Stimulated activated CD4-positive, alpha-beta T cell treated with anti-CD3 and anti-CD28 coated beads, Interleukin-1b, Interleukin-23, amount 100 ng/mL, for 48 hours (primary cell): Measurements from ENCODE around the gene ASTN2.

Source experiments
- DNase-seq: peaks from one replicate; pipeline ENCODE4 v3.0.0-alpha.2; 2020

ASTN2 gene

DNA sequence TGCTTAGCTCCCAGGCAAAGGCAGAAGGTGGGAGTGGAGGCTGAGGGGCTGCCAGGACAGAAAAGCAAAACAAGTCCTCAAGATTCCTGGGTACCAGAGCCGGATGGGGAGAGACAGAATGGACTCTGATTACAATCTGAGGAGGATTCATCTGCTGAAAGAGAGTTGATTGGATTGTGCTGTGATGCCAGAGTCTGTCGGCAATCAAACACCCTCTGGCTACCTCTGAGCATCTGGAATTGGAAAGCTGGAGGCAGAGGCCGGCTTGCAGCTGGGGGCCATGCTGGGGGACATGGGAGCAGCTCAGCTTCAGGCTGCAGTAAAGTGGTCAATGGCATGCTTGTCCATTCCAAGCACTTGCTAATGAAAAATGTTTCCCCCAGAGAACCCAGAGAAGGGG, 59.3 kb downstream of the ASTN2 start:
- DNase-seq: no peak

DNA sequence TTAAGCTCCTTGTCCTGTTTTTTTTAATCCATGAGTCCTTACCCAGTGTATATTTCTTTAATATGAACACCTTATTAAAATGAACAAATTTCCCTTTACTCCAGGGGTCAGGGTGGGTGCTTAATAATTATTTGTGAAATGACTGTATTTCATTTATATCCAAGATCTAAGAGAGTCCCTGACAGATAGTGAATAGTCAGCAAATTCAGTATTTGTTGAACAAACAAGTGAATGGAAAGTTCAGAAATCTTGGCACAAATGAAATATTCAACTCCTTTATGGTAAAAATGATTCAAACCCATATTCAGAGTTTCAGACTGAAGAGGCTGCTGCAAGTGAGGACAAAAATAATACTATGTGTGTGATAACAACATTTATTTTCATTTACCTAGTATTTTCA, 59.9 kb downstream of the ASTN2 start:
- DNase-seq: no peak

DNA sequence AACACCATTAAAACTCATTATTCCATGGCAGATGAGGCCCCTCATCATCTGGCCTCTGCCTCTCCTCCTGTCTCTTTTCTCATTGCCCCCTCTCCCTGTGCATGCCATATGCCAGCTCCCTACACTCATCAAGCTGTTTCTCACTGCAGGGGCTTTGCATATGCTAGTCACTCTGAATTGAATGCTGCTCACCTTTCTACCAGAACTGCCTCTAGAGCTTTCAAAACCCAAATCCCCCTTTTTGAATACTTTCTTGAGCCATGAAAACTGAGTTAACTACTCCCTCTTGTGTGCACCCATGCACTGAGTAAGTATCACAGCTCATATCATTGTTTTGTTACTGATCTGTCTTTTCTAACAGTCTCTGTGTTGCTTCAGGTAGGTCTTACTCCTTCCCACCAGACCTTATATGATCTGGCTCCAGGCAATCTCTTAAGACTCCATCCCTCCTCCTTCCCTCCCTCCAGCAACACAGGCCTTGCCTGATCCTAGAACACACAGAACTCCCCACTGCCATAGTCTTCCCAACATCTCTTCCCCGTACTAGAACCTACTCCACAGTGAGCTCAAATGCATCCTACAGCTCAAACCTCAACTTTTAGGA, 60.5 kb downstream of the ASTN2 start:
- DNase-seq: no peak

- DNase-seq: no peak
These were observed 69.8 kb downstream of the ASTN2 start for GRCh38 chr9:117344892-117345660.

- DNase-seq: no peak
These were observed 71.4 kb downstream of the ASTN2 start for GRCh38 chr9:117343427-117343826.

- DNase-seq: no peak
These were observed 73.7 kb downstream of the ASTN2 start for GRCh38 chr9:117341151-117341550.

- DNase-seq: no peak
These were observed 74.4 kb downstream of the ASTN2 start for GRCh38 chr9:117340422-117340821.

GRCh38 chr9:117335837-117336433, 78.9 kb downstream of the ASTN2 start:
- no peak for DNase-seq

GRCh38 chr9:117334101-117334500, 80.8 kb downstream of the ASTN2 start:
- no peak for DNase-seq

DNA sequence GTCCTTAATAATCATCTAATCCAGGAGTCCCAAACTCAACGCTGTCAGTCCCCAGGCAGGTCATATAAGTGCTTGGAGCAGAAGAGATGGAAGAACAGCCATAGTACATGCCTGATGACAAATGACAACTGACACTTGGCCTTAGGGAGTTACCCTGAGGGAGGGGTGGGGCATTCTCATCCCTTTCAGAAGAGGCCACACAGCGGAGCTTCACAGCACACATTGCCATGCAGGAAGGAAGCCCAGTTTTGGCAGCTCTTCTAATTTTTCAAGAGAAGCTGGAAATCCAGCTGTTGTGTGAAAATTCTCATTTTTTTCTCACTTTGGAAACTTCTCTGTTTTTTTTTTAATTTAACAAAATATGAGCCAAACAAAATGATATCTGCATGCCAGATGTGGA, 89.0 kb downstream of the ASTN2 start:
- DNase-seq: no peak

DNA sequence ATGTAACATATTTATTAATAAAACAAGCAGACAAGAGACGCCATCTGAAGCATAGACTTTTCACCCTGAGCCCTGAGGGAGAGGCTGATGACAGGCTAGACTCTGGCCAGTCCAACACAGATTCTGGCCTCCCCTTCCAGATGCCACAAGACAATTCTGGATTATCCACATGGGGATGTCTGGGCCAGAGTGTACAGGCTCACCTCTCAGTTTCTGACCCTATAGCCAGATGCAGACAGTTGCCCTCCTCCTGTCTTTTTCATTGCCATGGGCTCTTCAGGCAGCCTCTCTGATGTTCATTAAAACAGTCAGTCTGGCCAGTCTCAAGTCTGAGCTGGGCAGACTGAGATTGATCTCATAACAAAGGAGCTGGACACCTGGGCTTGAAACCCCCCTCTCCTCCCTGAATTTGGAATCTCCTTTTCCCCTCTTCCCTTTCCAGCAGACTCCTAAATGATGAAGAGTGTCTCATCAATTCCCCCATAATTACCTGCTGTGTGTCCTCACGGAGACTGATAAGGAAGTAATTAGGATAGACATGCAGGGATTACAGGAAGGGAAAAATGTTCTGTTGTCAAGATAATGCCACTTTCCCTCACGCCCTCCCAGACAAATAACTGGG, 89.6 kb downstream of the ASTN2 start:
- DNase-seq: no peak

- DNase-seq: no peak
These were observed 91.5 kb downstream of the ASTN2 start for GRCh38 chr9:117323390-117323789.

DNA sequence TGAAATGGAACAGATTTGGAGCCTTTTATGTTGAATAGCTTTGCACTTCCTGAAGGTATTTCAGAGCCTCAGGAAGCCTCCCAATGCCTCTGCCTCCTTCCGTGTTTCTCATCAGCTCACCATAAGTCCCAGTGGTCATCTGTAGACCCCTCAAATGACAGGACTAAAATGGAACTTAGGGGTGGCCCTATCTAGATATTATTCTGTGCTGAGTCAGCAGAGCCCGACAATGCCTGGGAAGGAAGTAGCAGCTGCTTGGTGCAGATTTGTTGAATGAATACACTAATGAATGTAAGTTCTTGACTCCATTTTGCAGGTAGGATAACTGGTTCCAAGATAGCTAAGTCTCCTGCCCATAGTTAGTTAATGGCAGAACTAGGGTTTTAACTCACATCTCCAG, 97.7 kb downstream of the ASTN2 start:
- no peak for DNase-seq

DNA sequence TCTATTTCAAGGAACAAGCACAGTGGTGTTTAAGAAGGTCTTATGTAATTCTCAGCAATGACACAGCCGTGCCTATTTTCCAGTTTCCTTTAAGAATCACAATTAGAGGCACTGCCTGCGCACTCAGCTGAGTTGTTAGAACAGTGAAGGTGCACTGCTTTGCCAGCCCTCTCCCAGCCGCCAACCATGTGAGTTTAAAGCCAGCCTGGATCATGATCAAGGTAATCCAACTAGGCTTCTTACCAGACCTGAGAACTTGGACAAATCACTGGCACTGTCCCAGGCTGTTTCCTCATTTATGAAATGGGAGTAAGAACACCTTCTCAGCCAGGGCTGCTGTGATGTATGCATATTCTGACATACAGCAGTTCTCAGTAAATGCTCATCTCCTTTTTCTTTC, 99.6 kb downstream of the ASTN2 start:
- DNase-seq: no peak

DNA sequence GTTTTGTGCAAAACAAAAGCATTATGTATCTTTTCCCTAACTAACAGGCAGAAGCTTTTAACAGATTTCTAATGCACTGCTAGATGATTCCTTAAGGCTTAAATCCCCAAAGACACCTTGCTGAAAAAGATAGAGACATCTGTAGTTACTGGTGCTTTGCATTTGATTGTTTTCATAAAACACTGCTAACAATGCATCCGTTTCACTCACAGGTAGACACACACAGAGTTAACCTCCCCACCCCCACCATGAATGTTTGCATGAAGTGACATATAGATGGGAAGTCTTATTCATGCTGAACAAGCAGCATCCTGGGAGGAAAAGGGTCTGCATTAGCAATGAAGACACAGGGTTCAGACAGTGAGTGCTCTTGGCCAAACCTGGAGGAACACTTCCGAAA, 100.9 kb downstream of the ASTN2 start:
- DNase-seq: no peak

DNA sequence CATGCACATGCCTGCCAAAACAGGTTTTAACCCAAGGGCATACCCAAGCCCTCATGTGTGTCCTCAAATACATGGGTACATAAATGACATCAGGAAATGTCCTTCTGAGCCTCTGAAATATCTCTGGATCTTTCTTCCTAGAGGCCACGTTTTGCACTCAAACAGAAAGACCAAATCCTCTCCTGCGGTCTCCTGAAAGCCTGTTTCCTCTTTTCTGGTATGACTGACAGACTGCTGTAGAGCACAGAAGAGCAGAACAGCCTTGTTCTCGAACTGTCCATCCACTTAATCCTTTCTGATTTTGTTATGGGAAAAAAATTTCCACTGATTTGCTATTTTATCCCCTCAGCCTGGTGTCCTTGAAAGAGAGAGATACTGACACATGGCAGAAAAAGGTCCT, 107.2 kb downstream of the ASTN2 start:
- DNase-seq: no peak

DNA sequence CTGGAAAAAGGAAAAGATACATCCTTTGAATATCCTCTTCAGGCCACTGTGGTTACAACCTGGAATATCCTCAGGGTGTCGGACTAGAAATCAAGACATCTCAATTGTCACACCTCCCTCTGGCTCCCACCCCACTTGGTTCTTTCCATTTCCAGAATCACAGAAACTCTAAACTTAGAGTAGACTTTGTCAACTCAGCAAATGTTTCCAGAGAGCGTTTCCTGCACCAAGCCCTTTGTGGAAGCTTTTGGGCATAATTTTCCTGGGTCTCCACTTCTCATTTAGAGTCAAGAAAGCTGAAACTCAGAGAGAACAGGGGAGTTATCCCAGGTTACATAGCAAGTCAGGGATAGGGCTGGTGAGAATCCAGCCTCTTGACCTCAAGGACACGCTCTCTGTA, 108.8 kb downstream of the ASTN2 start:
- DNase-seq: no peak

DNA sequence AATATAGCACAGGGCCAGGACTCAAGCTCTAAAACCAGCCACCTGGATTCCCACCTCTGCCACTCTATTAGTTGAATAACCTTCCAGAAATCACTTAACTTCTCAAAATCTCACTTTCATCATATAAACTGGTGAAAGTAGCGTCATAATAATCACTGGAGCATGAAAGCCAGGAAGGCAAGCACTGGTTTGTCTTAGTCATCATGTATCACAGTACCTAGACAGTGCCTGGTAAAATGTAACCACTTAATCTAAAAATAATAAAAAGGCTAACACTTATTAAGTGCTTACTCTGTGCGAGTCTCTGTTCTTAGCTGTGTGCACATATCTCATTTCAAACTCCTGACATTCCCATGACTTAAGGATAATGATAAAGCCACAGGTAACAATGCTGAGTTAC, 109.4 kb downstream of the ASTN2 start:
- no peak for DNase-seq

GRCh38 chr9:117304549-117304948, 110.3 kb downstream of the ASTN2 start:
- DNase-seq: no peak

- DNase-seq: no peak
These were observed 111.1 kb downstream of the ASTN2 start for GRCh38 chr9:117303643-117304230.

GRCh38 chr9:117302487-117302886, 112.4 kb downstream of the ASTN2 start:
- no peak for DNase-seq

DNA sequence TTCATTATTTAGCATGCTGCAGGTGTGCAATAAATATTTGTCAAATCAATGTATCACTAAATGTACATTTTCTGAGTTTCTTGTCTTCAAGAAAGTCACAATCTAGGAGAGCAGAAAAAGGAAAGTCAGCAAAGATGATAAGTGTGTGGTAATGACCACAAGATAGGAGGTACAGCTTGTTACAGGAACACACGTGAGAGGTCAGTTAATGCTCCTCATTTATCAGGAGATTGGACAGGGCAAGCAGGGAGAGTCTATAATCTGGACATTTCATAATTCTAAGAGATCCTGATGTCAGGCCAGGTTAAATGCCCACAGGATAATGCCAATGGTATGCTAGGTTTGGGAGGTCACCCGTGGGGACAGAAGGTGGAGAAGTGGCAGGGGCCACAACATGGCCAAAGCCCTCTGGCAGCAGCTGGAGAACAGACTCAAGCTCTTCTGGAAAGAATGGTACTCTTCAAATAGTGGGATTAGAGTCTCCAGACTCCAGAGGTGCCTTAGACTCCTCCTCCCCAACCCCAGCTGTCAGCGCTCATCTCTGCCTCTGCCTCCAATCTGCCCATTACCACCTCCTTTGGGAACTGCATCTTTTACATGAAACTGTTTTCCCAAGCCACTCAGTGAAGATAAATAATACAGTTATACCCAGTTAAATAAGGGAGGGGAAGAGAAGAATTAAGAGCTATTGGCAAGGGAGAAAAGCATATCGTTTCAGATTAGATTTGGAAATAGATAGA, 114.3 kb downstream of the ASTN2 start:
- DNase-seq: no peak

DNA sequence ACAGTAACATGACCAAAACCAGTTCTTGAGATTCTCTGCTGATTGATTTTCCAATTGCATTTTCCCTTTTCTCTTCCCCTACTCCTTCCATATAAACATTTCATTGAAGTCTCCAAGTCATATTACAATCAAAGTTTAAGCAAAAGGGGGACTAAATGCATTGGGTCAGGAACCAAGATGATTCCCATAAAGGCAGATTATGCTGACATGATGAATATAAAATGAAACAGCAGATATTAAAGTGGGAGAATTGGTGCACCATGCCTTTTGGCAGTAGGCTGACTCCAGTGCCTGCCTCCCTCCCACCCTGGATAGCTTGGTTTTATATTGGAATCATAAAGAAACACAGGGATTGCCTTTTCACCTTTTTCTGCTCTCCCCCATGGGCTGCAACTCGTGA, 118.4 kb downstream of the ASTN2 start:
- no peak for DNase-seq
